ENCODE results near the gene ADCY4.

The ADCY4 gene

DNA sequence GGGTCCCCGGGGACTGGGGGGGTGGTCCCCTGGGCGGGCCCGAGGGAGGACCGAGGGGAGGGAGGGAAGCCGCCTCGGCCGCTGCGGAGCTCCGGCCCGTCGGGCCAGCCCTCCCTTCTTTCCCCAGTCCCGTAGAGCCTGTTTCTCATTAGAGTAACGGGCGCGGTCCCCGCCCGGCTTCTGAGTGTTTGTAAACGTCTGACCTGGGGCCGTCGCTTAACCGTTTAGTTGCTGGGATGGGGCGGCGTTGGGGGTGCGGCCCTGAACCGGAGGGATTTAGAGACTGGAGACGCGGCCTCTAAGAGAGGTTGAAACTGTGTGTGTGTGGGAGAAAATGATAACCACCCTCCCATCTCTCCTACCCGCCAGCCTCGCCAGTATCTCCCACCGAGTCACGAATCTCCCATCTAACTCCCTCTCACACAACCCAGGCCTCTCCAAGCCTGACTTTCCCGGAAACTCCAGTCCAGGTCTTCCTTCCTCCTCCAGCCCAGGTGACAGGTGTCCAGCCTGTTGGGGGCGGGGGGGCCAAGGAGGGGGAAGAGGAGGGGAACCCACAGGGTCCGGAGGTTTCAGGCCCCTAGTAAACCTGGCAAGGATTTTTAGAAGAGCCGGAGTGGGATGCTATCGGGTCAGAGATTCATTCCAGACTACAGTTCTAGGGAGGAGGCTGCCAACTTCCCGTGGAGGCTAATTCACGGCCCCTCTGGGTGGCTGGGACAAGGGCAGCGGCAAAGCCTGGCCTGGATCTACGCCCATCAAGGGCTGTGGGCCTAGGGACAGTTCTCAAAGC, 32.0 kb upstream of the ADCY4 start:
- Histone ChIP-seq H3K36me3 (ENCODE audit: control insufficient read depth in 2 of 2, insufficient read depth in 2 of 2, low read length in 2 of 2) (peaks cover 0 to 5% of the 10 kb centered on the region in 2 donors), H3K27ac (ENCODE audit: low read length) (peak overlapping the region; percentile 99), H3K27me3 (ENCODE audit: control insufficient read depth in 1 of 2, insufficient read depth in 2 of 2, low read length in 2 of 2) (no peaks in the 10 kb centered on the region), H3K9ac (ENCODE audit: low read length in 2 of 2) (peak overlapping the region; percentile 91 to 99), H3K4me3 (ENCODE audit: low read length in 2 of 2) (peak overlapping the region; percentile 76 to 87), H3K4me1 (ENCODE audit: control insufficient read depth, insufficient read depth, low read length) (peaks cover 39% of the 10 kb centered on the region), H3K9me3 (ENCODE audit: control insufficient read depth in 2 of 2, low read length in 2 of 2) (no peaks in the 10 kb centered on the region)

DNA sequence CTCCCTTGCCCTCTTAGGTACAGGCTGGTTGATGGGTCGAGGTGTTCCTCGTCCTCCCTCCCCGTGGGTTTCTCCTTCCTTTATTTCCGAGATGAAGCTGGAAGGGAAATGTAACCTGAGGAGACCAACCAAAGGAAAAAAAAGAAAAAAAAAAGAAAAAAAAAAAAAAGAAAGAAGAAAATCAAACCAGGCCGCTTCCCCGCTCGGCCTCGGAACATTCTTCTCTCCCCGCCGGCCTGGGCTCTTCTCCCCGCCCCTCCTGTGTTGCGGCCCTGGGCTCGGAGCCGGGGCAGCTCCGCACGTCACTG, 31.5 kb upstream of the ADCY4 start:
- Histone ChIP-seq H3K36me3 (ENCODE audit: control insufficient read depth in 2 of 2, insufficient read depth in 2 of 2, low read length in 2 of 2) (peaks cover 0 to 3% of the 10 kb centered on the region in 2 donors), H3K9ac (ENCODE audit: low read length in 2 of 2) (peak overlapping the region; percentile 91 to 99), H3K27ac (ENCODE audit: low read length) (peak overlapping the region; percentile 99), H3K9me3 (ENCODE audit: control insufficient read depth in 2 of 2, low read length in 2 of 2) (no peaks in the 10 kb centered on the region), H3K4me3 (ENCODE audit: low read length in 2 of 2) (peak overlapping the region; percentile 76 to 87), H3K27me3 (ENCODE audit: control insufficient read depth in 1 of 2, insufficient read depth in 2 of 2, low read length in 2 of 2) (no peaks in the 10 kb centered on the region), H3K4me1 (ENCODE audit: control insufficient read depth, insufficient read depth, low read length) (peaks cover 37% of the 10 kb centered on the region)

DNA sequence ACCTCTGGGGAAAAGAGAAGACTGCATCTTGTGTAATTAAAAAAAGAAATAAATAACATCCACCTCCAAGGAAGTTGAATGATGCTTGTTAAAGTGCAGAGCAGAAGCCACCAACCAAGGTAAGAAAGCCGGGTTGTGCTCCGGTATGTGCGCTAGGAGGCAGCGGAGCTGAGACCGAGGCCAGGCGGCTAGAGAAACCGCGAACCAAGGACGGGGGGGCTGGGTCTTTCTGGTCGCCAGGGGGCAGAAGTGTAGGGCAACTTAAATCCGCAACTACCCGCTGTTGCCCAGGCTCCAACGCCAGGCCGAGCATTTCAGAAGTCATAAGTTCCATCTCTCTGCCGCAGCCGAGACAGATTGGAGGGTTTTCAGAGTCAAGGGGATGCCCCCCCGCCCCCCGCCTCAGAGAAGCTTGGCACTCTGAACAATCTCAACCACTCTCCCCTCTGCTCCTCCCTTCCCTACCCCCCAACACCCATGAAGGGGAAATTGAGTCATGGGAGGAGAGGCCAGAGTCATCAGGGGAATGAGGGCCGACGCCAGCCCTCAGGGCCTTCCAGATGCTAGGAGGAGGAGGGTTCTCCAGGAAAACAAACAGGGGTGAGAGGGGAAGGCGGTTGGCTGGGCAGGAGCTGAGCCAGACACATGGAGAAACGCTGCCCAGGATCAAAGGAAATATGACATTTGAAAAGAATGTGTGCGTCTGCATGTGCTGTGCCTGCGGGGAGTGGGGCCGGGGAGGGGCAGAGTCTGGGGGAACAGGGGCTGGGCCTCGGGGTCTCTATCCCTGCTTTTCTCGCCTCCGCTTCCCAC, 30.9 kb upstream of the ADCY4 start:
- peak overlapping the region; percentile 47 to 76 for H3K4me3 ChIP-seq (ENCODE audit: low read length in 2 of 2)
- peaks cover 37% of the 10 kb centered on the region for H3K4me1 ChIP-seq (ENCODE audit: control insufficient read depth, insufficient read depth, low read length)
- no peaks in the 10 kb centered on the region for H3K9me3 ChIP-seq (ENCODE audit: control insufficient read depth in 2 of 2, low read length in 2 of 2)
- H3K27me3 ChIP-seq (ENCODE audit: control insufficient read depth in 1 of 2, insufficient read depth in 2 of 2, low read length in 2 of 2): no peaks in the 10 kb centered on the region
- H3K9ac ChIP-seq (ENCODE audit: low read length in 2 of 2): peak overlapping the region; percentile 91 to 99
- peak overlapping the region; percentile 99 for H3K27ac ChIP-seq (ENCODE audit: low read length)
- peaks cover 0 to 1% of the 10 kb centered on the region in 2 donors for H3K36me3 ChIP-seq (ENCODE audit: control insufficient read depth in 2 of 2, insufficient read depth in 2 of 2, low read length in 2 of 2)

DNA sequence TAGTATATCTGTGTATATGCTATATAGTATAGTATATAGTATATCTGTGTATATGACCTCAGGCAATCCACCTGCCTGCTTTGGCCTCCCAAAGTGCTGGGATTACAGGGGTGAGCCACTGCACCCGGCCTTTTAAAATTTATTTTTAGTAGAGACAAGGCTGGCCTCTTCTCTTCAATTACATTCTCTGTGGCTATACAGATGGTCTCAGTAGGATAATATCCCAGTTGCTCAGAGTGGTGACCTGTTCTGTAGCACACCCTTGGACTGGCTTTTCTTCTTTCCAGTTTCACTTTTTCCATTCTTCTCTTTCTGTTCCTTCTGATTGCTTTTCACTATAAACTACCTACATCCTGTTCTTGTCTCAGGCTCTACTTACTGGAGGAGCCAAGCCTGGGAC, 30.0 kb upstream of the ADCY4 start:
- Histone ChIP-seq H3K36me3 (ENCODE audit: control insufficient read depth in 2 of 2, insufficient read depth in 2 of 2, low read length in 2 of 2) (no peaks in the 10 kb centered on the region), H3K27me3 (ENCODE audit: control insufficient read depth in 1 of 2, insufficient read depth in 2 of 2, low read length in 2 of 2) (no peaks in the 10 kb centered on the region), H3K9ac (ENCODE audit: low read length in 2 of 2) (peak overlapping the region in 1 of 2 donors; percentile 99), H3K27ac (ENCODE audit: low read length) (peak overlapping the region; percentile 99), H3K4me1 (ENCODE audit: control insufficient read depth, insufficient read depth, low read length) (peaks cover 32% of the 10 kb centered on the region), H3K4me3 (ENCODE audit: low read length in 2 of 2) (no peak overlapping the region), H3K9me3 (ENCODE audit: control insufficient read depth in 2 of 2, low read length in 2 of 2) (no peaks in the 10 kb centered on the region)

DNA sequence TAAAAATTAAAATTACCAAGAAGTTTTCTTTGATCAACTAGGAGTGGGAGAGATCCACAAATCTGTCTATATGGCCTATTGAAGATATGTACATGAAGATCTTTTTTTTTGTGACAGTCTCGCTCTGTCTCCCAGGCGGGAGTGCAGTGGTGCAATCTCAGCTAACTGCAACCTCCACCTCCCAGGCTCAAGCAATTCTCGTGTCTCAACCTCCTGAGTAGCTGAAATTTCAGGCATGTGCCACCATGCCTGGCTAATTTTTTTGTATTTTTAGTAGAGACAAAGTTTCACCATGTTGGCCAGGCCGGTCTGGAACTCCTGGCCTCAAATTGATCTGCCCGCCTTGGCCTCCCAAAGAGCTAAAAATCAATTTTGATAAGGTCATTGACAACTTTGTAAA, 28.5 kb upstream of the ADCY4 start:
- no peak overlapping the region for H3K27ac ChIP-seq (ENCODE audit: low read length)
- H3K4me1 ChIP-seq (ENCODE audit: control insufficient read depth, insufficient read depth, low read length): peaks cover 19% of the 10 kb centered on the region
- H3K9ac ChIP-seq (ENCODE audit: low read length in 2 of 2): no peak overlapping the region
- H3K4me3 ChIP-seq (ENCODE audit: low read length in 2 of 2): no peak overlapping the region
- no peaks in the 10 kb centered on the region for H3K36me3 ChIP-seq (ENCODE audit: control insufficient read depth in 2 of 2, insufficient read depth in 2 of 2, low read length in 2 of 2)
- no peaks in the 10 kb centered on the region for H3K9me3 ChIP-seq (ENCODE audit: control insufficient read depth in 2 of 2, low read length in 2 of 2)
- H3K27me3 ChIP-seq (ENCODE audit: control insufficient read depth in 1 of 2, insufficient read depth in 2 of 2, low read length in 2 of 2): no peaks in the 10 kb centered on the region

DNA sequence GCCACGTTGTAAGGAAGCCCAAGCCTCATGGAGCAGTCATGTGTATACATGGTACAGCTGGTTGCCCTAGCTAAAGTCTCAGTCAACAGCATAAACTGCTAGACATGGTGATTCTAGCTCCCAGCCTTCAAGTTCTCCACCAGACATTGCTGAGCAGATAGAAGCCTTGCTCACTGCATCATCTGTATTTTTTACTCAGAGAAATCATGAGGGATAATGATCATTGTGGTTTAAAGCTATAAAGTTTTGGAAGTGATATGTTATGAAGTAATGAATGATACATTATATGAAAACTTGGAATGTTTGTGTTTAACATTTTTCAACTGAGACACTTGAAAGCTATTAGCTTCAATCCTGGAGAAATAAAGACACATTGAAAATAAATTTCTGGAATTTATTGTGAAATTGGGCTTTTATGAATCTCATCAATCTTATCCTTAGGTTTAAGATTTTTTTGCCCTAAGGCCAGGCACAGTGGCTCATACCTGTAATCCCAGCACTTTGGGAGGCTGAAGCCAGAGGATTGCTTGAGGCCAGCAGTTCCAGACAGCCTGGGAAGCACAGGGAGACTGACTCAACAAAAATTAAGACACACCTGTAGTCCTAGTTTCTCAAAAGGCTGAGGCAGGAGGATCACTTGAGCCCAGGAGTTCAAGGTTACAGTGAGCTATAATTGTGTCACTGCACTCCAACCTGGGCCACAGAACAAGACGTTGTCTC, 27.5 kb upstream of the ADCY4 start:
- Histone ChIP-seq H3K9ac (ENCODE audit: low read length in 2 of 2) (no peak overlapping the region), H3K36me3 (ENCODE audit: control insufficient read depth in 2 of 2, insufficient read depth in 2 of 2, low read length in 2 of 2) (no peaks in the 10 kb centered on the region), H3K27me3 (ENCODE audit: control insufficient read depth in 1 of 2, insufficient read depth in 2 of 2, low read length in 2 of 2) (no peaks in the 10 kb centered on the region), H3K4me1 (ENCODE audit: control insufficient read depth, insufficient read depth, low read length) (peaks cover 15% of the 10 kb centered on the region), H3K27ac (ENCODE audit: low read length) (no peak overlapping the region), H3K4me3 (ENCODE audit: low read length in 2 of 2) (no peak overlapping the region), H3K9me3 (ENCODE audit: control insufficient read depth in 2 of 2, low read length in 2 of 2) (no peaks in the 10 kb centered on the region)

DNA sequence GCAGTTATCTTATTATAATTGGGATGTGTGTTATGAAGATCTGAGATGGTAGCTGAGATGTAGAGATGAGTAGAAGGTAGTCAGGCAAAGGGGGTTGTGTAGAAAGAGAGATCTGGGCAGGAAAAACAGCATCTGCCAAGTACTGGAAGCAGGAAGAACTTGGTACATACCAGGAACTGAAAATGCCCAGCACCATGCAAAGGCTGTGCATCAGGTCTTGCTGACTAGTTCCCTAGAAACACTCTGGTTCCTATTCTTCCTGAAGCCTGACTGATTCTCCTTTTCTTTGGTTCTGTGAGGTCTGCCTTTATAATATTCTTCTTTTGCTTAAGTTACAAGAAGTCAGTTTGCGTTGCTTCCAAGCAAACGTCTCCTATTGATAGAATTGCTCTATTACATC, 26.5 kb upstream of the ADCY4 start:
- no peak overlapping the region for H3K4me3 ChIP-seq (ENCODE audit: low read length in 2 of 2)
- H3K4me1 ChIP-seq (ENCODE audit: control insufficient read depth, insufficient read depth, low read length): peaks cover 6% of the 10 kb centered on the region
- no peaks in the 10 kb centered on the region for H3K9me3 ChIP-seq (ENCODE audit: control insufficient read depth in 2 of 2, low read length in 2 of 2)

DNA sequence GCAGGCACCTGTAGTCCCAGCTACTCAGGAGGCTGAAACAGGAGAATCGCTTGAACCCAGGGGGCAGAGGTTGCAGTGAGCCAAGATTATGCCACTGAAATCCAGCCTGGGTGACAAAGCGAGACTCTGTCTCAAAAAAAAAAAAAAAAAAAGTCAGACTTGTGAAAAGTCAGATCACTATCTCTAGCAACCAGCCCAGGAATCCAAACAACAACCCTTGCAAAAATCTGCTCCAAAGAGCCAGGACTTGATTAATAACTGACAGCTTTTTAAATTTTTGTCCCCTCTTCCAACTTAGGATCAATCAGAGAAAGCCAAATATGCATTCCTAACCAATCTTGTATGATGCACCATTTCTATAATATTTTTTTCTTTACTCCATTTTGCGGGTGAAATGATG, 25.4 kb upstream of the ADCY4 start:
- H3K9me3 ChIP-seq (ENCODE audit: control insufficient read depth in 2 of 2, low read length in 2 of 2): no peaks in the 10 kb centered on the region
- H3K9ac ChIP-seq (ENCODE audit: low read length in 2 of 2): no peak overlapping the region
- no peaks in the 10 kb centered on the region for H3K4me1 ChIP-seq (ENCODE audit: control insufficient read depth, insufficient read depth, low read length)
- H3K4me3 ChIP-seq (ENCODE audit: low read length in 2 of 2): no peak overlapping the region
- H3K27ac ChIP-seq (ENCODE audit: low read length): no peak overlapping the region
- no peaks in the 10 kb centered on the region for H3K27me3 ChIP-seq (ENCODE audit: control insufficient read depth in 1 of 2, insufficient read depth in 2 of 2, low read length in 2 of 2)
- no peaks in the 10 kb centered on the region for H3K36me3 ChIP-seq (ENCODE audit: control insufficient read depth in 2 of 2, insufficient read depth in 2 of 2, low read length in 2 of 2)

More for the DNA sequence above, 26.5 kb upstream of the ADCY4 start:
- no peak overlapping the region for H3K27ac ChIP-seq (ENCODE audit: low read length)
- no peaks in the 10 kb centered on the region for H3K27me3 ChIP-seq (ENCODE audit: control insufficient read depth in 1 of 2, insufficient read depth in 2 of 2, low read length in 2 of 2)
- H3K9ac ChIP-seq (ENCODE audit: low read length in 2 of 2): no peak overlapping the region
- no peaks in the 10 kb centered on the region for H3K36me3 ChIP-seq (ENCODE audit: control insufficient read depth in 2 of 2, insufficient read depth in 2 of 2, low read length in 2 of 2)

DNA sequence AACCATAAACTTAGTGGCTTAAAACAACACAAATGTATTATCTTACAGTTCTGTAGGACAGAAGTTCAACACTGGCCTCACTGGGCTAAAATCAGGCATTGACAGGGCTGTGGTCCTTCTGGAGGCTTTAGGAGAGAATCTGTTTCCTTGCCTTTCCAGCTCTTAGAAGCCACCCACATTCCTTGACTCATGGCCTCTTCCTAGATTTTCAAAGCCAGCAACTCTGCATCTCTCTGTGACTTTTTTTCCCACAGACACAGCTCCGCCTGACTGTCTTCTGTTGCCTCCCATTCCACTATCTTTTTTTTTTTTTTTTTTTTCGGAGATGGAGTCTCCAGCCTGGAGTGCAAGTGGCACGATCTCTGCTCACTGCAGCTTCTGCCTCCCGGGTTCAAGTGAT, 21.3 kb upstream of the ADCY4 start:
- H3K27ac ChIP-seq (ENCODE audit: low read length): no peak overlapping the region
- peaks cover 0 to 3% of the 10 kb centered on the region in 2 donors for H3K27me3 ChIP-seq (ENCODE audit: control insufficient read depth in 1 of 2, insufficient read depth in 2 of 2, low read length in 2 of 2)
- no peak overlapping the region for H3K4me3 ChIP-seq (ENCODE audit: low read length in 2 of 2)
- H3K36me3 ChIP-seq (ENCODE audit: control insufficient read depth in 2 of 2, insufficient read depth in 2 of 2, low read length in 2 of 2): no peaks in the 10 kb centered on the region
- H3K9ac ChIP-seq (ENCODE audit: low read length in 2 of 2): no peak overlapping the region
- H3K9me3 ChIP-seq (ENCODE audit: control insufficient read depth in 2 of 2, low read length in 2 of 2): no peaks in the 10 kb centered on the region
- no peaks in the 10 kb centered on the region for H3K4me1 ChIP-seq (ENCODE audit: control insufficient read depth, insufficient read depth, low read length)

DNA sequence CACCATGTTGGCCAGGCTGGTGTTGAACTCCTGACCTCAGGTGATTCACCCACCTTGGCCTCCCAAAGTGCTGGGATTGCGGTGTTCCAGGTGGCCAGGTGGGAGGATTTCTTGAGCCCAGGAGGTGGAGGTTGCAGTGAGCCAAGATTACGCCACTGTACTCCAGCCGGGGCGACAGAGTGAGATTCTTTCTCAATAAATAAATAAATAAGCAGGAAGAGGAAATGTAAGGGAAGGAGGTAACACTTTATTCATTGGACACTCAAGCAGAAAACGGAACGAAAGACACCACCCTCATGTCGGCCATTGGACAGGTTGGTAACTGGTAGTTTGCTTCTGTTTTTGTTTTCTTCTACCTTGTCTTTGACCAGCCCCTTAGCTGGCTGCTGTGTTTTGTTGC, 20.1 kb upstream of the ADCY4 start:
- H3K4me1 ChIP-seq (ENCODE audit: control insufficient read depth, insufficient read depth, low read length): no peaks in the 10 kb centered on the region
- H3K9me3 ChIP-seq (ENCODE audit: control insufficient read depth in 2 of 2, low read length in 2 of 2): no peaks in the 10 kb centered on the region
- peaks cover 0 to 5% of the 10 kb centered on the region in 2 donors for H3K27me3 ChIP-seq (ENCODE audit: control insufficient read depth in 1 of 2, insufficient read depth in 2 of 2, low read length in 2 of 2)
- no peak overlapping the region for H3K27ac ChIP-seq (ENCODE audit: low read length)
- H3K9ac ChIP-seq (ENCODE audit: low read length in 2 of 2): no peak overlapping the region
- H3K4me3 ChIP-seq (ENCODE audit: low read length in 2 of 2): no peak overlapping the region
- H3K36me3 ChIP-seq (ENCODE audit: control insufficient read depth in 2 of 2, insufficient read depth in 2 of 2, low read length in 2 of 2): no peaks in the 10 kb centered on the region
